Thyroid gland (tissue), 4 donors: Measurements from ENCODE around the gene STK11IP. TPM values are rescaled to one million over a fixed set of nuclear protein-coding genes. Genes with fewer than 3 reads are reported as not detected.

Experiments used
- DNase-seq, 2 donors: peaks; one replicate each; pipeline ENCODE4 v3.0.0-alpha.2; 2019
- H3K27ac ChIP-seq, 3 donors: fragments of 200-600 bp; sonication (generic); 1 replicate in 2 of 3; 2 replicates in 1 of 3; pipeline ENCODE4 v1.5.1; 2016 to 2019; ENCODE audit warnings: mild to moderate bottlenecking in 1 of 3, moderate library complexity in 1 of 3
- H3K27me3 ChIP-seq: fragments of 200-600 bp; sonication (generic); one replicate; pipeline ENCODE4 v1.5.1; 2019
- H3K36me3 ChIP-seq, 2 donors: fragments of 200-600 bp; sonication (generic); one replicate each; pipeline ENCODE4 v1.5.1; 2016 to 2019
- H3K4me1 ChIP-seq, 2 donors: fragments of 200-600 bp; sonication (generic); one replicate each; pipeline ENCODE4 v1.5.1; 2017 to 2019
- H3K4me3 ChIP-seq, 3 donors: fragments of 200-600 bp; sonication (generic); replicated peaks in 1 of 3; 1 replicate in 2 of 3; 2 replicates in 1 of 3; pipeline ENCODE4 v1.5.1; 2016; ENCODE audit warnings: mild to moderate bottlenecking in 1 of 3
- H3K9me3 ChIP-seq: fragments of 200-600 bp; sonication (generic); one replicate; pipeline ENCODE4 v1.5.1; 2017
- CTCF ChIP-seq, 6 experiments: fragments of 200-600 bp in 3 of 6; fragments of 450-650 bp in 3 of 6; sonication (generic) in 3 of 6; IDR thresholded peaks; one replicate each; pipeline ENCODE4 v1.5.1; 2016 to 2019; ENCODE audit warnings: antibody characterized with exemption in 6 of 6, mild to moderate bottlenecking in 2 of 6, inconsistent platforms in 1 of 6, moderate library complexity in 1 of 6
- POLR2A ChIP-seq, 2 donors: fragments of 450-650 bp; IDR thresholded peaks; one replicate each; pipeline ENCODE4 v1.6.1; 2017; ENCODE audit warnings: antibody characterized with exemption in 2 of 2, mild to moderate bottlenecking in 2 of 2, moderate library complexity in 1 of 2
- WGBS, 2 donors: methylation state at CpG; one replicate each; pipeline ENCODE4 v1.1.5; 2017; 5-methylcytosine and 5-hydroxymethylcytosine counted together
- intact Hi-C: fragments of 100-400 bp; cut with DNase I; formaldehyde crosslinking; loops from one replicate; pipeline ENCODE4 v1.15.1; 2023
- total RNA-seq, 4 donors: library from RNA; depleted of rRNA; stranded (reverse); fragments of >200 nt; gene quantifications; one replicate each; pipeline ENCODE4 v1.2.3, GENCODE V29; 2016

The STK11IP gene
- total RNA-seq, 4 donors from 2014 or later = 14.6 to 25.0 (median 19.7) TPM

GRCh38 chr2:219592736-219593135 lies 4.9 kb upstream of the STK11IP start:
- peak; percentile 37 to 52 for DNase-seq
- Histone ChIP-seq H3K9me3 (no peaks in the 10 kb centered on the region), H3K27ac (no peak overlapping the region), H3K4me3 (no peak overlapping the region), H3K36me3 (no peaks in the 10 kb centered on the region), H3K27me3 (no peaks in the 10 kb centered on the region), H3K4me1 (peaks cover 0 to 7% of the 10 kb centered on the region in 2 donors)
- no peak for TF ChIP-seq POLR2A (IDR thresholded peaks at IDR 0.05)
- no peak for TF ChIP-seq CTCF (IDR thresholded peaks at IDR 0.05)
- WGBS, 2 donors = 51 to 56% methylated on average over 6 of the region's 6 CpGs
- intact Hi-C loops = no loop called here

GRCh38 chr2:219593154-219593553 lies 4.5 kb upstream of the STK11IP start:
- H3K9me3 ChIP-seq = no peaks in the 10 kb centered on the region
- 85 to 91% methylated on average over 2 of the region's 2 CpGs for WGBS, 2 donors
- TF ChIP-seq POLR2A (IDR thresholded peaks at IDR 0.05) (no peak), CTCF (IDR thresholded peaks at IDR 0.05) (no peak)
- no peak overlapping the region for H3K27ac ChIP-seq
- H3K4me1 ChIP-seq = peaks cover 0 to 7% of the 10 kb centered on the region in 2 donors
- no peak overlapping the region for H3K4me3 ChIP-seq
- intact Hi-C loops = no loop called here
- H3K27me3 ChIP-seq = no peaks in the 10 kb centered on the region
- DNase-seq = no peak
- H3K36me3 ChIP-seq = no peaks in the 10 kb centered on the region

GRCh38 chr2:219595256-219595655 lies 2.4 kb upstream of the STK11IP start:
- no peak for DNase-seq
- 34 to 41% methylated on average over 3 of the region's 3 CpGs for WGBS, 2 donors
- no peaks in the 10 kb centered on the region for H3K9me3 ChIP-seq
- no peaks in the 10 kb centered on the region for H3K36me3 ChIP-seq
- TF ChIP-seq POLR2A (IDR thresholded peaks at IDR 0.05) (no peak), CTCF (IDR thresholded peaks at IDR 0.05) (no peak)
- peaks cover 0 to 13% of the 10 kb centered on the region in 2 donors for H3K4me1 ChIP-seq
- H3K27me3 ChIP-seq = no peaks in the 10 kb centered on the region
- intact Hi-C loops = no loop called here
- no peak overlapping the region for H3K4me3 ChIP-seq
- H3K27ac ChIP-seq = no peak overlapping the region

- Histone ChIP-seq H3K9me3 (no peaks in the 10 kb centered on the region), H3K27ac (peak overlapping the region; percentile 79 to 91 (median 89)), H3K27me3 (no peaks in the 10 kb centered on the region), H3K36me3 (peaks cover 0 to 8% of the 10 kb centered on the region in 2 donors), H3K4me3 (peak overlapping the region; percentile 35 to 77 (median 54)), H3K4me1 (peaks cover 0 to 13% of the 10 kb centered on the region in 2 donors)
- intact Hi-C loops = no loop called here
- WGBS, 2 donors = 10 to 12% methylated on average over 19 of the region's 19 CpGs
- no peak for TF ChIP-seq CTCF (IDR thresholded peaks at IDR 0.05)
- TF ChIP-seq POLR2A (IDR thresholded peaks at IDR 0.05) = no peak
- DNase-seq = no peak
Measured at GRCh38 chr2:219596954-219597551, 604 bp upstream of the STK11IP start.

- peaks cover 0 to 13% of the 10 kb centered on the region in 2 donors for H3K4me1 ChIP-seq
- H3K4me3 ChIP-seq = peak overlapping the region; percentile 35 to 77 (median 54)
- peak in 1 of 2 donors; percentile 23 for DNase-seq
- intact Hi-C loops = loop anchor here (2.0 kb wide), 1 partner anchor 50 kb away; no protein-coding TSS in a partner anchor
- TF ChIP-seq CTCF (IDR thresholded peaks at IDR 0.05) (no peak), POLR2A (IDR thresholded peaks at IDR 0.05) (no peak)
- peaks cover 6 to 17% of the 10 kb centered on the region in 2 donors for H3K36me3 ChIP-seq
- no peaks in the 10 kb centered on the region for H3K9me3 ChIP-seq
- WGBS, 2 donors = 26 to 29% methylated on average over 9 of the region's 9 CpGs
- no peaks in the 10 kb centered on the region for H3K27me3 ChIP-seq
- H3K27ac ChIP-seq = peak overlapping the region; percentile 79 to 91 (median 89)
Measured at GRCh38 chr2:219598308-219599078, 836 bp downstream of the STK11IP start.
